Ascending aorta (tissue), 1 donor: ENCODE measurements around the gene SESN2. TPM values are rescaled to one million over a fixed set of nuclear protein-coding genes. Genes with fewer than 3 reads are reported as not detected.

Experiments
- total RNA-seq: library from RNA; depleted of rRNA; stranded (reverse); fragments of >200 nt; gene quantifications from one replicate; pipeline ENCODE4 v1.1.0, GENCODE V29; 2016

SESN2 gene
- total RNA-seq, 1 donor from 2014 or later, result 7.6 TPM

Other genes starting within 250 kb of the SESN2 start
- 52.6 TPM for gene EYA3, start 170.9 kb upstream of the SESN2 start, total RNA-seq
- gene PTAFR, start 82.8 kb upstream of the SESN2 start, total RNA-seq, result 13.1 TPM
- 65.2 TPM for gene DNAJC8, start 26.5 kb upstream of the SESN2 start, total RNA-seq
- 220 TPM for gene ATP5IF1, start 23.4 kb upstream of the SESN2 start, total RNA-seq
- gene MED18, start 69.5 kb downstream of the SESN2 start, total RNA-seq, result 6.6 TPM
- gene PHACTR4, start 110.2 kb downstream of the SESN2 start, total RNA-seq, result 33.0 TPM
- 70.5 TPM for gene RCC1, start 246.5 kb downstream of the SESN2 start, total RNA-seq